Measurements from ENCODE around the gene GNAQ. TPM values are rescaled to one million over a fixed set of nuclear protein-coding genes. Genes with fewer than 3 reads are reported as not detected.

Gene GNAQ
- total and polyA plus RNA-seq, 12 donors, result 5.4 to 19.8 (median 13.2) TPM

DNA sequence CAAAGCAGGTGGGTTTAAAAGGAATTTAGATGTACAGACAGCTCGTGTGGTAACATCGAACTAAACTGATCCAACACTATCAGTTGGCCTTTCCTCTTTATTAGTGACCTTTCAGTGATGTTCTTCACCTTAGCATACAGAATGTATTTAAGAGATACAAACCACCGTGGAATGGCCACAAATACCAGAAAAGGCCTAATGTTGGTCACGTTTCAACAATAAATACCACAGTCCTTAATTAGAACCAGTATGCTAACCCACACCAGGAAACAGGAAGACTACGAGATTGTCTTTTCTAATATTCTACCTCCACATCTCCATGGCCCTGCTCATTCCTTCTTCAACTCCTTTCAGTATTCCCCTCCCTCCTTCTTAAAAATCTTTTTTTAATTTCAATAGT, 40.4 kb downstream of the GNAQ start:
- peaks cover 0 to 5% (median 0%) of the 10 kb centered on the region in 9 donors for H3K36me3 ChIP-seq
- TF ChIP-seq, protein P1, sequence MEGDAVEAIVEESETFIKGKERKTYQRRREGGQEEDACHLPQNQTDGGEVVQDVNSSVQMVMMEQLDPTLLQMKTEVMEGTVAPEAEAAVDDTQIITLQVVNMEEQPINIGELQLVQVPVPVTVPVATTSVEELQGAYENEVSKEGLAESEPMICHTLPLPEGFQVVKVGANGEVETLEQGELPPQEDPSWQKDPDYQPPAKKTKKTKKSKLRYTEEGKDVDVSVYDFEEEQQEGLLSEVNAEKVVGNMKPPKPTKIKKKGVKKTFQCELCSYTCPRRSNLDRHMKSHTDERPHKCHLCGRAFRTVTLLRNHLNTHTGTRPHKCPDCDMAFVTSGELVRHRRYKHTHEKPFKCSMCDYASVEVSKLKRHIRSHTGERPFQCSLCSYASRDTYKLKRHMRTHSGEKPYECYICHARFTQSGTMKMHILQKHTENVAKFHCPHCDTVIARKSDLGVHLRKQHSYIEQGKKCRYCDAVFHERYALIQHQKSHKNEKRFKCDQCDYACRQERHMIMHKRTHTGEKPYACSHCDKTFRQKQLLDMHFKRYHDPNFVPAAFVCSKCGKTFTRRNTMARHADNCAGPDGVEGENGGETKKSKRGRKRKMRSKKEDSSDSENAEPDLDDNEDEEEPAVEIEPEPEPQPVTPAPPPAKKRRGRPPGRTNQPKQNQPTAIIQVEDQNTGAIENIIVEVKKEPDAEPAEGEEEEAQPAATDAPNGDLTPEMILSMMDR (IDR thresholded peaks at IDR 0.05), result no peak
- ATAC-seq (no peak), DNase-seq (no peak)
- H3K4me3 ChIP-seq, result no peak overlapping the region
- no peaks in the 10 kb centered on the region for H3K27me3 ChIP-seq
- H3K9me3 ChIP-seq, result no peaks in the 10 kb centered on the region
- WGBS, 2 donors, result 78 to 93% methylated on average over 5 of the region's 5 CpGs
- peaks cover 0 to 50% (median 19%) of the 10 kb centered on the region in 9 donors for H3K4me1 ChIP-seq
- H3K27ac ChIP-seq, result no peak overlapping the region
- intact Hi-C loops (cut with DNase I), result loop anchor here in 1 of 10 donors (10.0 kb wide), 1 partner anchor 1856 kb away; no protein-coding TSS in a partner anchor

DNA sequence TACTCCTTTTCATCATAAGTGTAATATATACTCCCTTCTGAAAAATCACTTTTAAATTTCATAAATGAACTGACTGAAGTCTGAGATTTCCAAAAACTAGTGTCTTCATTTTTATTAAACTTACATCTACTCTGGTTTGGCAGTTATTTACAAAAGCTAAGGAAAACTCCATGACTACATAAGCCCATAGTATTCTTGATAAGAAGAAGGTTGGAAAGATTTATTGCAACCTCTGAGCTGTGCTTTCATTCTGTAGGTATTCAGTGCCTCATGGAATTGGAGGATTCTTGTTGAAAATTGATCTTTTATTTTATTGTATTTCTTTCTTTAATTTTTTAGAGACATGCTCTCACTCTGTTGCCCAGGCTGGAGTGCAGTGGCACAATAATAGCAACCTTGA, 41.7 kb downstream of the GNAQ start:
- intact Hi-C loops (cut with DNase I), result loop anchor here in 2 of 10 donors (10.0 kb wide), 3 partner anchors 125 to 1855 kb away; no protein-coding TSS in a partner anchor
- no peak overlapping the region for H3K27ac ChIP-seq
- H3K27me3 ChIP-seq, result no peaks in the 10 kb centered on the region
- TF ChIP-seq, protein P1 (IDR thresholded peaks at IDR 0.05), result no peak
- H3K9me3 ChIP-seq, result no peaks in the 10 kb centered on the region
- H3K4me3 ChIP-seq, result no peak overlapping the region
- DNase-seq (no peak), ATAC-seq (no peak)
- peaks cover 0 to 5% (median 0%) of the 10 kb centered on the region in 9 donors for H3K36me3 ChIP-seq
- H3K4me1 ChIP-seq, result peaks cover 0 to 44% (median 19%) of the 10 kb centered on the region in 9 donors

DNA sequence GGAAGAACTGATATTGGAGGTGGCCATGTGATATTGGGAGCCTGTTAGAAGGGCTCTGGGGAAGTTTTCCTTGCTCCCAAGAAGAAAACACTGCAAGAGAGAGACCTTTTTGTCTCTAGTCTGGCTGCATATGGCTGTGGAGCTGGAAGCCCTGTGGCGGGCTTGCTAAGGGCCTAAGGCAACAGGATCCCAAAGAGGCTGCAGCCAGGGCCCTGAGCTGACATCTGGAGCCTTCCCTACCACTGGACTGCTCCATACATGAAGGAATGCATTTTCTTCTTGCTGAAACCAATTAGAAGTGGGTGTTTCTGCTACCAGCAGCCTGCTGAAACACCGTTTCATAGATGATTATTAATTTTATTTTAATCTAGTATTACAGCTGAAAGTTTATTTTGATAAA, 42.2 kb downstream of the GNAQ start:
- Histone ChIP-seq H3K9me3 (no peaks in the 10 kb centered on the region), H3K4me1 (peaks cover 0 to 44% (median 19%) of the 10 kb centered on the region in 9 donors), H3K27me3 (no peaks in the 10 kb centered on the region), H3K36me3 (peaks cover 0 to 5% (median 0%) of the 10 kb centered on the region in 9 donors), H3K27ac (no peak overlapping the region), H3K4me3 (no peak overlapping the region)
- intact Hi-C loops (cut with DNase I), result loop anchor here in 2 of 10 donors (10.0 kb wide), 2 partner anchors 125 to 135 kb away; no protein-coding TSS in a partner anchor
- DNase-seq (no peak), ATAC-seq (no peak)
- WGBS, 2 donors, result 84 to 88% methylated on average over 2 of the region's 2 CpGs
- TF ChIP-seq, protein P1 (IDR thresholded peaks at IDR 0.05), result no peak

DNA sequence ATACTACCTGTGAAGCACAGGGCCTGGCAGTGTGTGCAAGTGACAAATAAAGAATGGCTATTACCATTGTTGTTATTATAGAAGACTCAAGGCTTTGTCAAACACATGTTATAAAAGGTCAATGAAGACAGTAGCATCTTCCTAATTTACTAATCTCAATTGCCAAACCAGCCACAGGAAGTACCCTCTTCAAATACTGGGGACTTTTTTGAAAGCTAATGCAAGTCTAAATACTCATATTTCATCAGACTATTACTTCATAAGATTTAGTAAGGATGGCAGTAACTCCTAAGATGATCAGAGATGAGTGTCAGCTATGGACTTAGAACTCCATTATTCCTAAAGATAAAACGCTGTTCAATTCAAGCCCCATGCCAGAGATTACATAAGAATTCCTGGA, 43.0 kb downstream of the GNAQ start:
- no peak for ATAC-seq
- TF ChIP-seq, protein P1 (IDR thresholded peaks at IDR 0.05), result no peak
- WGBS, 2 donors, result 59 to 70% methylated on average over 1 of the region's 1 CpG
- no peak for DNase-seq
- Histone ChIP-seq H3K27me3 (no peaks in the 10 kb centered on the region), H3K4me1 (peaks cover 0 to 48% (median 21%) of the 10 kb centered on the region in 9 donors), H3K4me3 (no peak overlapping the region), H3K9me3 (no peaks in the 10 kb centered on the region), H3K27ac (no peak overlapping the region), H3K36me3 (peaks cover 0 to 5% (median 0%) of the 10 kb centered on the region in 9 donors)
- intact Hi-C loops (cut with DNase I), result loop anchor here in 2 of 10 donors (10.0 kb wide), 2 partner anchors 126 to 136 kb away; no protein-coding TSS in a partner anchor
